MM.1S (cell line): Measurements from ENCODE around the gene ITGB5.

Experiments used
- CTCF ChIP-seq: fragments of 300-600 bp; sonication (generic); IDR thresholded peaks from 2 replicates; pipeline ENCODE4 v1.5.1; 2016; ENCODE audit warnings: antibody characterized with exemption, low read length, mixed read lengths
- EZH2 ChIP-seq: fragments of 300-600 bp; sonication (generic); optimal IDR thresholded peaks from 2 replicates; pipeline ENCODE3; 2017; ENCODE audit warnings: low read depth, mild to moderate bottlenecking, antibody characterized with exemption, low read length, mixed read lengths

GRCh38 chr3:124878561-124879336 is 8.4 kb downstream of the ITGB5 start:
- no peak for TF ChIP-seq CTCF
- no peak for TF ChIP-seq EZH2
